ENCODE data around the gene LATS1.
"Not testable (repeated sequence)": the region's sequence is repeated elsewhere in the genome, so short reads cannot be mapped to it uniquely, and the experiment has no call there.

Gene LATS1

GRCh38 chr6:149717588-149718458 lies at the start of gene LATS1:
Gene LATS1 (minus strand): TSS chr6:149718101. CDS start chr6:149702126, 15,975 bp downstream.
- peak; percentile 74 to 83 for DNase-seq (ENCODE audit: low read depth in 2 of 2)

GRCh38 chr6:149766156-149766769 lies 48.4 kb upstream of the LATS1 start:
- no peak for DNase-seq (ENCODE audit: low read depth in 2 of 2)

- DNase-seq (ENCODE audit: low read depth in 2 of 2): no peak
Observed at GRCh38 chr6:149763866-149764265, 46.0 kb upstream of the LATS1 start.

GRCh38 chr6:149761438-149761837 lies 43.5 kb upstream of the LATS1 start:
- DNase-seq (ENCODE audit: low read depth in 2 of 2): no peak

- no peak for DNase-seq (ENCODE audit: low read depth in 2 of 2)
Observed at GRCh38 chr6:149756261-149756636, 38.3 kb upstream of the LATS1 start.

- no peak for DNase-seq (ENCODE audit: low read depth in 2 of 2)
Observed at GRCh38 chr6:149755300-149756260, 37.7 kb upstream of the LATS1 start.

GRCh38 chr6:149754548-149754947 lies 36.6 kb upstream of the LATS1 start:
- no peak for DNase-seq (ENCODE audit: low read depth in 2 of 2)

GRCh38 chr6:149753374-149753637 lies 35.4 kb upstream of the LATS1 start:
- DNase-seq (ENCODE audit: low read depth in 2 of 2): not testable (repeated sequence)

- DNase-seq (ENCODE audit: low read depth in 2 of 2): no peak
Observed at GRCh38 chr6:149752600-149753373, 34.9 kb upstream of the LATS1 start.

- not testable (repeated sequence) for DNase-seq (ENCODE audit: low read depth in 2 of 2)
Observed at GRCh38 chr6:149751920-149752319, 34.0 kb upstream of the LATS1 start.

GRCh38 chr6:149751239-149751638 lies 33.3 kb upstream of the LATS1 start:
- DNase-seq (ENCODE audit: low read depth in 2 of 2): no peak

GRCh38 chr6:149750136-149750609 lies 32.3 kb upstream of the LATS1 start:
- DNase-seq (ENCODE audit: low read depth in 2 of 2): peak in 1 of 2 donors; percentile 16

GRCh38 chr6:149749594-149750135 lies 31.8 kb upstream of the LATS1 start, which contains the start of gene PCMT1:
Gene PCMT1 (plus strand): TSS chr6:149749741. CDS start chr6:149749902, 161 bp downstream.
- peak; percentile 78 to 80 for DNase-seq (ENCODE audit: low read depth in 2 of 2)

GRCh38 chr6:149749082-149749593 lies 31.2 kb upstream of the LATS1 start:
- DNase-seq (ENCODE audit: low read depth in 2 of 2): not testable (repeated sequence)

- DNase-seq (ENCODE audit: low read depth in 2 of 2): peak; percentile 77 to 88
Observed at GRCh38 chr6:149746147-149746946, 28.4 kb upstream of the LATS1 start, which contains the start of gene NUP43. Gene NUP43 (minus strand): TSS chr6:149746529. CDS start chr6:149746495, 34 bp downstream.

GRCh38 chr6:149745252-149745651 lies 27.4 kb upstream of the LATS1 start:
- not testable (repeated sequence) for DNase-seq (ENCODE audit: low read depth in 2 of 2)

- DNase-seq (ENCODE audit: low read depth in 2 of 2): no peak
Observed at GRCh38 chr6:149734915-149735314, 17.0 kb upstream of the LATS1 start.

- DNase-seq (ENCODE audit: low read depth in 2 of 2): no peak
Observed at GRCh38 chr6:149733089-149733720, 15.3 kb upstream of the LATS1 start.

GRCh38 chr6:149729824-149730223 lies 11.9 kb upstream of the LATS1 start:
- no peak for DNase-seq (ENCODE audit: low read depth in 2 of 2)
